ENCODE data around the gene SLC9A2.

The SLC9A2 gene

DNA sequence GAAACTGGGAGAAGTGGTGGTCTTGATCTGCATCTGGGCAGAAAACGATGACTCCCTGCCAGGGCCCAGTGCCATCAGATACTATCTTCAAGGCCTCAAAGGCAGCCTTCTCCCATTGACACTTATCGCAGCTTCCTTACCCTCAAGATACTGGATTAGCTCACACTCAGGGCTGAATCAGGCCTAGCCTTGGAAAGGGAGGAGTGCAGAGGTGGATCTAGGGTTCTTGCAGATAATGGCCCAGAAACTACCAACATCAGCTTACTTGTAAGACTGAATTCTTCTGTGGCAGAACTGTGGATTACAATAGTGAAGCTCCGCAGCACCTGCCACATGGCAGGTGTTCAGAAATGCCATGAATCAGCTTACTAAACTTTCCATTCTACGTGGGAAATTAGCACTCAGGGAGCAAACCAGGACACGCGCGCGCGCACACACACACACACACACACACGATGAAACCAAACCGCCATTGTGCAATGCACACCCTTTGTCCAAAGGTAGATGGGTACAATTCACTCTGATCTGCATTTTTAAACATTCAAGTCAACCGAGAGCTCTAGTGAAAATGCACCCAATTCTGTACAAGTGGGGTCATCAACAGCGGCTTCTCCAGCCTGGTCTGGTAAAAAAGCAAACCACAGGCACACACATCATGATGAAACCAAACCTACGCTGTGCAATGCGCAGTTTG, 116.2 kb downstream of the SLC9A2 start:
- TF ChIP-seq, protein P1, sequence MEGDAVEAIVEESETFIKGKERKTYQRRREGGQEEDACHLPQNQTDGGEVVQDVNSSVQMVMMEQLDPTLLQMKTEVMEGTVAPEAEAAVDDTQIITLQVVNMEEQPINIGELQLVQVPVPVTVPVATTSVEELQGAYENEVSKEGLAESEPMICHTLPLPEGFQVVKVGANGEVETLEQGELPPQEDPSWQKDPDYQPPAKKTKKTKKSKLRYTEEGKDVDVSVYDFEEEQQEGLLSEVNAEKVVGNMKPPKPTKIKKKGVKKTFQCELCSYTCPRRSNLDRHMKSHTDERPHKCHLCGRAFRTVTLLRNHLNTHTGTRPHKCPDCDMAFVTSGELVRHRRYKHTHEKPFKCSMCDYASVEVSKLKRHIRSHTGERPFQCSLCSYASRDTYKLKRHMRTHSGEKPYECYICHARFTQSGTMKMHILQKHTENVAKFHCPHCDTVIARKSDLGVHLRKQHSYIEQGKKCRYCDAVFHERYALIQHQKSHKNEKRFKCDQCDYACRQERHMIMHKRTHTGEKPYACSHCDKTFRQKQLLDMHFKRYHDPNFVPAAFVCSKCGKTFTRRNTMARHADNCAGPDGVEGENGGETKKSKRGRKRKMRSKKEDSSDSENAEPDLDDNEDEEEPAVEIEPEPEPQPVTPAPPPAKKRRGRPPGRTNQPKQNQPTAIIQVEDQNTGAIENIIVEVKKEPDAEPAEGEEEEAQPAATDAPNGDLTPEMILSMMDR (IDR thresholded peaks at IDR 0.05; ENCODE audit: control insufficient read depth, insufficient read depth, low read depth, low read length, missing control alignments): no peak
- no peak for DNase-seq (ENCODE audit: low read depth)
- peak overlapping the region; percentile 90 for H3K4me3 ChIP-seq (ENCODE audit: control insufficient read depth, low read depth, low read length)

DNA sequence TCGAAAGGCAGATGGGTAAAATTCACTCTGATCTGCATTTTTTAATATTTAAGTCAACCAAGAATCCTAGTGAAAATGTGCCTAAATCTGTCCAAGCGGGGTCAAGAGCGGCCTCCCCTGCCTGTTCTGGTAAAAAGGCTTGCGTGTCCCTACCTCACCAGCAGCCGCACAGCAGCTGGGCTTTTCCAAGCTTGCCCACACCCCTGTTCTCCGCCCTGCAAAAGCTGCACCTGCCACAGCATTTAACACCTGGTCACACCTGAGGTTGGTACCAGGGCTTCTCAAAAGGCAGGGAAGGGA, 116.7 kb downstream of the SLC9A2 start:
- no peak for DNase-seq (ENCODE audit: low read depth)
- TF ChIP-seq, protein P1 (IDR thresholded peaks at IDR 0.05; ENCODE audit: control insufficient read depth, insufficient read depth, low read depth, low read length, missing control alignments): no peak
- H3K4me3 ChIP-seq (ENCODE audit: control insufficient read depth, low read depth, low read length): peak overlapping the region; percentile 90

DNA sequence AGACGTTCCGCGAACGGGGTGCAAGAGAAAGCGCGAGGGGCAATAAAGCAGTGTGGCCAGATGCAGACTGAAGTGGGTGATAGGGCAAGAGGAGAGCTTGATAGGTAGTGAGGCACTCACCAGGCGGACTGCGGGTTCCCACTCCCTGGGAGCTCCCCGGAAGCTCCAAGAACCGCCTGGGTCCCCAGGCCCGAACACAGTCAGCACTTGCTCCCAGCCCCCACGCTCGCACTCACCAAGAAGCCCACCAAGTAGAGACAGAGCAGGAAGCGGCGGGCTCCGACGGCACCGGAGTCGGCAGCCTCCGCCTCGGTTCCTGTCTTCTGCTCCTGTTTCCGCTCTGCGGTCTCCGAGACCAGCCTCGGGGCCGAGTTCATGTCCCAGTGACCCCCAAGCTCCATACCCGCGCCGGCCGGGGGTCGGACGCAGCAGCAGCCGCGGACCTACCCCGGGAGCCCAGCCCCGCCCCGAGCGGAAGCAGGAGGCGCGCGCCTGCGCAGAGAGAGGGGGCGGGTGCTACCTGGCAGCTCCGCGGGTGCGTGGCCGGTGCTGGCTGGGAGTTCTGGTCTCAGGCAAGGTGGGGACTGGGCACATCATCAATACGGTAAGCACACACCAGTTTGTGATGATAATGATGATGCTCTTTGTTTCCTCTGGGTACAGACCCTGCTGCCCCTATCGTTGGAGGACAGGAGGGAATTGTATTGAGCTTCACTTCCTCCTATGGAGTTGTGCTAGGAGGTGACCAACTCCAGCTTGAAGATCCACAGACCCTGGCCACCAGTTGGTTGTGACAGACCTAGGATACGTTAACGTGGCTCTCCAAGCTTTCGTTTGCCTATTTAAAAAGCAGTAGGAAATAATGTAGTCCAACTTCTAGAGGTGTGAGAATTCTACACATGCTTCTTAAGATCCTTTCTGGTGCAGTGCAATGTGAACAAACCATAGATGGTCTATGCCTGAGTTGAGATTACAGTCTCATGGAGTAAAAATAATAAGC, 117.4 kb downstream of the SLC9A2 start:
- no peak for DNase-seq (ENCODE audit: low read depth)
- H3K4me3 ChIP-seq (ENCODE audit: control insufficient read depth, low read depth, low read length): peak overlapping the region; percentile 90
- TF ChIP-seq, protein P1 (IDR thresholded peaks at IDR 0.05; ENCODE audit: control insufficient read depth, insufficient read depth, low read depth, low read length, missing control alignments): no peak

DNA sequence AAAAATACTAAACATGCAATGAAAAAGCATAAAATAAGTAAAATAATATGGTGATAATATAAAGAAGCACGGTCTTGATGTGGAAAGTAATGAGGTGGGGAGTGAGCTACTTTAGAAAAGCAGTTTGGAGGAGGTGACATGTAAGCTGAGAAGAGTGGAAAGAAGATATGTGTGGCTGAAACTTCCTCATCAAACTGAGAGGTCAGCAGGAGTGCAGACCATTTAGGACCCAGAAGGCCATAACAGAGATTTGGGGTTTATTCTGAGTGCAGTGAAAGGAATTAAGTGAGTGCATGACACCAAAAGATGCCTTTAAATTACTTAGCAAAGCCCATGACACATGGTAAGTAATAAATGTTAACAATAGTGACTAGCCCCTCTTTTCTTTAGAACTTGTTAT, 118.1 kb downstream of the SLC9A2 start:
- TF ChIP-seq, protein P1 (IDR thresholded peaks at IDR 0.05; ENCODE audit: control insufficient read depth, insufficient read depth, low read depth, low read length, missing control alignments): no peak
- DNase-seq (ENCODE audit: low read depth): no peak
- H3K4me3 ChIP-seq (ENCODE audit: control insufficient read depth, low read depth, low read length): no peak overlapping the region

DNA sequence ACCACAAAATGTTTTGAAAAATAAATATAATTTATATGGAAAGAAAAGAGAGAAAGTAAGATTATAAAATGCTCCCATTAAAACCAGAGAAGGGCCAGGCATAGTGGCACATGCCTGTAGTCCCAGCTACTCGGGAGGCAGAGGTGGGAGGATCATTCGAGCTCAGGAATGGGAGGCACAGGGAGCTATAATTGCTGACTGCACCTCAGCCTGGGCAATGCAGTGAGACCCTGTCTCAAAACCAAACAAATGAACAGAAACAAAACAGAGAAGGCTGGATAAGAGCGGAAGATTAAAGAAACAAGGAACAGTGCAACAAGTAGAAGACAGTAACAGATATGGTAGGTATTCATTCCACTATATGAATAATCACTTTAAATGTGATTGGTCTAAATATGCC, 123.9 kb downstream of the SLC9A2 start:
- DNase-seq (ENCODE audit: low read depth): no peak
- H3K4me3 ChIP-seq (ENCODE audit: control insufficient read depth, low read depth, low read length): no peak overlapping the region
- TF ChIP-seq, protein P1 (IDR thresholded peaks at IDR 0.05; ENCODE audit: control insufficient read depth, insufficient read depth, low read depth, low read length, missing control alignments): no peak

DNA sequence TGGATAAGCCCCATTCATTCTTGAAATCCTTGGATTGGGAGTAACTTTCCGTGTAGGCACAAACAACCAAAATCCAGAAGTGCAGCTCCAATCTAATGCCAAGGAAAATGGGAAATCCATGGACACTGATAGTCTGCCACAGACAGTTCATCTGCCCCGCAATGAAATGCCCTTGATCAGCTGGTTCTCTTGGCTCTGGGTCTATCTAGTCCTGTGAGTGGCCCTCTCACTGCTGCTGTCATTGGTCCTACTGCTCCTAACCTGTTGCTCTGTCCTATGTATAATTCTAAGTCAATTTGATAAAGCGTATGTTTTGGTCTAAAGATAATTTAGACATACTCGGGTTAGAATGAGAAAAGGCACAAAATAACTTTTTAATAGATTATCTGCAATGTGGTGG, 128.8 kb downstream of the SLC9A2 start:
- no peak for DNase-seq (ENCODE audit: low read depth)
- H3K4me3 ChIP-seq (ENCODE audit: control insufficient read depth, low read depth, low read length): no peak overlapping the region
- TF ChIP-seq, protein P1 (IDR thresholded peaks at IDR 0.05; ENCODE audit: control insufficient read depth, insufficient read depth, low read depth, low read length, missing control alignments): no peak

Data from AG09309 (cell line).